GM18951 (cell line): ENCODE measurements around the gene BHMT2.

ENCODE experiments used
- POLR2A ChIP-seq: IDR thresholded peaks from 4 replicates; pipeline ENCODE4 v1.6.1; 2011; ENCODE audit warnings: mild to moderate bottlenecking; ENCODE audit not compliant: insufficient read length, insufficient read depth; ENCODE audit errors: extremely low read depth
- in situ Hi-C: fragments of 300-500 bp; cut with MboI; formaldehyde crosslinking; loops from one replicate; pipeline ENCODE4 v1.12.0; 2022; ENCODE audit warnings: low sequenced_read_pairs, mixed read lengths, inconsistent platforms; ENCODE audit not compliant: unreplicated experiment

Gene BHMT2

GRCh38 chr5:79077680-79078365 lies 8.3 kb downstream of the BHMT2 start:
- in situ Hi-C loops, result no loop called here
- no peak for TF ChIP-seq POLR2A

GRCh38 chr5:79080804-79081203 lies 11.2 kb downstream of the BHMT2 start:
- in situ Hi-C loops, result no loop called here
- no peak for TF ChIP-seq POLR2A

DNA sequence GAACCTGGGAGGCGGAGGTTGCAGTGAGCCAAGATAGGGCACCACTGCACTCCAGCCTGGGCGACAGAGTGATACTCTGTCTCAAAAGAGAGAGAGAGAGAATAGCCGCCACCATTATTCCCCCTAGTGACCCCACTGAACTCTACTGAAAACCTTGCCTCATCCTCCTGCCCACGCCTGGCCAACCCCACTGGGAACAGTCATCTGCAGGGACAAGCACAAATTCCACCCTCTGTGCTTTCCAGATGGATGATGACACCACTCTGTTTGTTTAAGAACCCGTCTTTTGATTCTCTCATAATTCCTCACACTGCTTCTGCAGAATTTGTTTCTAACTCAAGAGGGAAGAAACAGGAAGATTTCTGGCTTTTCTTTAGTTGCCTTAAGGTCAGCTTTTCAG lies 12.2 kb downstream of the BHMT2 start:
- no peak for TF ChIP-seq POLR2A
- in situ Hi-C loops, result no loop called here

DNA sequence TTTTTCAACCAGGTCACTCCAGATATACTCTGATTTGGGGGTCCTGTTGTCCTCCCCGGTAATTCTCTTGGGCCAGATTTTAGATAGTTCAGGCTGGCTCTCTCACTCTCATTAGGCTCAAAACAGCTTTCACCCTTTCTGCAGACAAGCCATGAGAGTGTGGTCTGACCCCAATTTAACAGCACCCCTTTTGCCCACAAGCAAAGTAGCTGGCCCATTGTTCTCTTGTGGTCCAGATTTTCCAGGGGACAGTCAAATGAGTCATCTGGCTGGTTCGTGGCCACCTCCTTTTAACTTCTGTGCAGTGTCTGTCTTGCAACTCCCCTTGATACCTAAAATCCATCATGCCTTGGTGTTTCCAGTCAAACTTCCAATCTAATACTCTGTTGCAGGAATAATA lies 16.5 kb downstream of the BHMT2 start:
- in situ Hi-C loops, result no loop called here
- TF ChIP-seq POLR2A, result no peak

DNA sequence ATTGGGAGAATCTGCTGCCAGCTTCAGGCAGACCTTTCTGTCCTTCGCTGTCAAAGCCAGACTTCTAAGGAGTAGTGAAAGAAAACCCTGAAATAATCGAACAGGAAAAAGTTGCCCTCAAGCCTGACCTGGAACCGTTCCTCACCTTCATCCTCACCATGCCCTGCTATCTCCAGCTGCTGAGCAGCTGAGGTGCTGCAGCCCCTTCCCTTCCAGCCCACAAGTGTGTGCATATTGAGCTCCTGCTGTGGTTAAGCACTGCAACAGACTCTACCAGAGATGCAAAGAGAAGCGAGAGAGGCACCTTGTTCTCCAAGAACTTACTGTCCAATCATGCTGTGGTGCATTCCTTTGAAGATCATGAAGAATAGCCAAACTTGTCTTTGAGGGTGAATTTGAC lies 18.9 kb downstream of the BHMT2 start:
- TF ChIP-seq POLR2A, result no peak
- in situ Hi-C loops, result no loop called here

- in situ Hi-C loops, result no loop called here
- TF ChIP-seq POLR2A, result no peak
Measured at GRCh38 chr5:79091064-79091463, 21.5 kb downstream of the BHMT2 start.

DNA sequence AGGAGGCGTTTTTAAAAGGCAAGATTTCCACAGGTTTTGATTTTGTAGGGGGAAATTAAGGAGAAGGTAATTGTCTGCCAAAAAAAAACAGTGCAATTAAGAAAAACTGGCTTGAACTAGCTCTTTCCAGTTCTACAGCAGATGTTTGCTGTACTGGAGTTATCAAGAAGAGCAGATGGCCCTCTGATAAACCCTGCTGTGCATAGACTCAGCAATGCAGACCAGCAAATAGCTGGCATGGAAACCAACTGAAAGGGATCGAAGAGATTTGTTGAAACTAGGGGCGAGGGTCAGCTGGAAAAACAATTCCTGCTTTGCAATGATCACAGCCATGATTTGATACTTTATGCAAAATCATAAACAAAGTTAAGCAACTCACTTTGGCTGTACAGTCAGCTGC lies 24.2 kb downstream of the BHMT2 start:
- in situ Hi-C loops, result no loop called here

GRCh38 chr5:79105868-79106267 lies 36.3 kb downstream of the BHMT2 start:
- no peak for TF ChIP-seq POLR2A
- in situ Hi-C loops, result no loop called here

More for the DNA sequence above, 24.2 kb downstream of the BHMT2 start:
- TF ChIP-seq POLR2A, result no peak

DNA sequence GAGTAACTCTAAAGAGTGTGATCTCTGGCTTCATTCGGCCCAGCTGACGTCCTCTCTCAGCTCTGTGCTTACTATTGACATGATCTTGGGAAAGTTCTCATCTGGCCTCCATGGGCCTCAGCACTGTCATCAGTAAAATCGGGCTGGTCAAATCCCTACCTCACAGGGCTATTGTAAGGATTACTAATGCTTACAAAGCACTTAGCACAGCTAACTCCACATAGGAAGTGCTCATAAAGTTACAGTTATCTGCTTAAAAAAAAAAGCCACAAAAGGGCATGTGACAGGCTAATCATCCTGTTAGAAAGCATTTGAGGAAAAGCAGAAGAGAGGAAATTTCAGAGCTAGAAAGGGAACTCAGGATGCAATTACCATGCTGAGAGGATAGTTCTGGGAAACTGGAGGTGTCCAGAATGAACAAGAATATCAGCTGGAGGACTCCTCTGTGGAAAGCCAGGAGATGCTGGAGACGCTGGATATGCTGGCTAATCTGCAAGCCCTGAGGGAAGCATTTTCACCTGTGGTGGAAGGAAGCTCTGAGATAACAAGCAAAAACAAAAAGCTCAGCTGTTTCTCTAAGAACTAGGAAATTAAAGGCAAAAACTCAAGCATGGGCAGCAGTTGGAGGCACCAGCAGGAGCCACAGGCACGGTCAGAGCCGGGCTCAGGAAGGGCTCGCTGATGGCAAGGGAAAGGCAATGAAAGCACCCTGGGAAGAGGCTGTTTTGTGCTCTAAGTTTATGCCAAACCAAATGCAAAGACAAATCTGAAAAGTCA lies 37.6 kb downstream of the BHMT2 start:
- TF ChIP-seq POLR2A, result no peak
- in situ Hi-C loops, result no loop called here

- in situ Hi-C loops, result no loop called here
- TF ChIP-seq POLR2A, result no peak
Measured at GRCh38 chr5:79108086-79108485, 38.5 kb downstream of the BHMT2 start.

GRCh38 chr5:79108792-79109191 lies 39.2 kb downstream of the BHMT2 start:
- no peak for TF ChIP-seq POLR2A
- in situ Hi-C loops, result no loop called here

DNA sequence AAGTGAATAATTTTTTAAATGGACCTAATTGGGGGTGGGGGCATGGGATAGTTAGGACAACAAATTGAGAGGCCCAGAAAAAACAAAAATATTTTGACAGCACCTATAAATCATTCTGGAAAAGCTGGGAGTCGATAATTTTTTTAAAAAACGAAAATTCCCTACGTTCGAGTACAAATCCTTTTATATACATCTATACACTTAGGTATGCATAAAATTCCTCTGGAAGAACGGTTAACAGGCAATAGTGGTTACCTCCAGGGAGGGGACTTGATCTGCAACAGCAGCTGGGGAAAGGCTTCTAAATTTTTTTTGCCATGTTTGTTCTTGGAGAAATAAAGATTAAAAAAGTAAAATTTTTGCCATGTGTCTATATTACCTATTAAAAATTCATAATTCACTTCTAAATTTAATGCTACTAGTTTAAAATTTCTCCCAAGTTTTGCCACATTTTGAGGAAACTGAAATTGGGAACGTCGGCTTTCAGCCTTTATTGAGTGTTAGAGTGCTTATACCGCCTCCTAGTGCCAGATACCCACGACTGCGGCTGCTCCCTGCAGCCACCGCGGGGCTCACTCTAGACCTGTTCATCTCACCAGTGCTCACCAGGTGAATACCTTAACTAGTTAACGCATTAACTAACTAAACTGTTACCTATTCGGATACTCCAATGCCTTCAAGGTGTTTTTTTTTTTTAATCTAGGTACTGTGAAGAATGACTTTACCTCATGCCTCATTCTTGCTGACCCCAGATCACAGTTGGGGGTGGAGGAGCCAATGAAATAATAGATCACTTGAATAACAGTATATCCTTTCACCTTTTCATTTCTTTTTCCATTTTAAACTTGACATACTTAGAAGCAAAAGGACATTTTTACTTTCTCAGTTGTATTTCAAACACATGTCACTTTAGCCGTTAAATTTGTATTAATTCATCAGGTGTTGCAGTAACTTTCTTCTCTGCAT lies 40.2 kb downstream of the BHMT2 start:
- in situ Hi-C loops, result no loop called here
- no peak for TF ChIP-seq POLR2A

- no peak for TF ChIP-seq POLR2A
- in situ Hi-C loops, result no loop called here
Measured at GRCh38 chr5:79111387-79111959, 41.9 kb downstream of the BHMT2 start, which contains the start of gene BHMT. TSS of gene BHMT (plus strand) at chr5:79111809. CDS start at chr5:79111886, 77 bp downstream.
